ENCODE results near the gene EVPL.

EVPL gene

DNA sequence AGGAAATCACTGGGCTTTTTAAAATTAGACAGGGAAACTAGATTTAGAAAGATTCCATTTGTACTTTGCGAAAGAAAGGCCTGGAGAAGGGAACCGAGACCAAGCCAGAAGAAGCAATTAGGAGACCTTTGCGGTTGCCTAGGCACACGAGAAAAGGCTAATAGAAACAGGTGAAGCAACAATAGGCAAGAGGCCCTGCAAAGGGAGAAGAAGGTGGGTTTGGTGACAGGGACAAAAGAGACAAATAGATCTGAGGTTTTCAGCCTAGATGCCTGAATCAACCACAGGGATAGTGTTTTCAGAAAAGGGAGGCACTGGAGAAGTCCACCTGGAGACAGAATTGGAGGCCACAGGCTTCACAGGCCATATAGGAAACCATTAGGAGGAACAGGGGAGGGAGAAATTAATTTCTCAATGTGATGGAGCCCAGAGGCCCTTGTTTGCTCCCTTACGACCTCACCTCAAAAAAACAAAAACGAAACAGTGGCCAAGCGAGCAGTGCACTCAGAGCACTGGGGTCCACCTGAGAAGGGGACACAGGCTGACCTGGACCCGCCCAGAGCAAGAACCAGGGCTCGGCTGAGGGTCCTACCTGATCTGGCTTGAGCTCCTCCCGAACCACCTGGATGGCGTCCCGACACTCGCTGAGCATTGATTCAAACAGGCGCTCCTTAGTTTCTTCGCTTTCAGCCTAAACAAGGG, 22.9 kb upstream of the EVPL start:
- no peak for TF ChIP-seq TAF1 (IDR thresholded peaks at IDR 0.05; ENCODE audit: borderline replicate concordance, insufficient read depth, low read length)
- TF ChIP-seq POLR2AphosphoS5 (IDR thresholded peaks at IDR 0.05; ENCODE audit: low read depth, low read length), result no peak
- TF ChIP-seq SIN3A (IDR thresholded peaks at IDR 0.05; ENCODE audit: borderline replicate concordance, insufficient read depth, low read length), result no peak
- TF ChIP-seq FOXP2 (optimal IDR thresholded peaks at IDR 0.05; ENCODE audit: borderline replicate concordance, extremely low read depth, extremely low read length, insufficient read depth), result no peak
- TF ChIP-seq, protein P1, sequence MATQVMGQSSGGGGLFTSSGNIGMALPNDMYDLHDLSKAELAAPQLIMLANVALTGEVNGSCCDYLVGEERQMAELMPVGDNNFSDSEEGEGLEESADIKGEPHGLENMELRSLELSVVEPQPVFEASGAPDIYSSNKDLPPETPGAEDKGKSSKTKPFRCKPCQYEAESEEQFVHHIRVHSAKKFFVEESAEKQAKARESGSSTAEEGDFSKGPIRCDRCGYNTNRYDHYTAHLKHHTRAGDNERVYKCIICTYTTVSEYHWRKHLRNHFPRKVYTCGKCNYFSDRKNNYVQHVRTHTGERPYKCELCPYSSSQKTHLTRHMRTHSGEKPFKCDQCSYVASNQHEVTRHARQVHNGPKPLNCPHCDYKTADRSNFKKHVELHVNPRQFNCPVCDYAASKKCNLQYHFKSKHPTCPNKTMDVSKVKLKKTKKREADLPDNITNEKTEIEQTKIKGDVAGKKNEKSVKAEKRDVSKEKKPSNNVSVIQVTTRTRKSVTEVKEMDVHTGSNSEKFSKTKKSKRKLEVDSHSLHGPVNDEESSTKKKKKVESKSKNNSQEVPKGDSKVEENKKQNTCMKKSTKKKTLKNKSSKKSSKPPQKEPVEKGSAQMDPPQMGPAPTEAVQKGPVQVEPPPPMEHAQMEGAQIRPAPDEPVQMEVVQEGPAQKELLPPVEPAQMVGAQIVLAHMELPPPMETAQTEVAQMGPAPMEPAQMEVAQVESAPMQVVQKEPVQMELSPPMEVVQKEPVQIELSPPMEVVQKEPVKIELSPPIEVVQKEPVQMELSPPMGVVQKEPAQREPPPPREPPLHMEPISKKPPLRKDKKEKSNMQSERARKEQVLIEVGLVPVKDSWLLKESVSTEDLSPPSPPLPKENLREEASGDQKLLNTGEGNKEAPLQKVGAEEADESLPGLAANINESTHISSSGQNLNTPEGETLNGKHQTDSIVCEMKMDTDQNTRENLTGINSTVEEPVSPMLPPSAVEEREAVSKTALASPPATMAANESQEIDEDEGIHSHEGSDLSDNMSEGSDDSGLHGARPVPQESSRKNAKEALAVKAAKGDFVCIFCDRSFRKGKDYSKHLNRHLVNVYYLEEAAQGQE (IDR thresholded peaks at IDR 0.05; ENCODE audit: insufficient read depth in 1 of 2, low read depth in 2 of 2, low read length in 2 of 2), result no peak

DNA sequence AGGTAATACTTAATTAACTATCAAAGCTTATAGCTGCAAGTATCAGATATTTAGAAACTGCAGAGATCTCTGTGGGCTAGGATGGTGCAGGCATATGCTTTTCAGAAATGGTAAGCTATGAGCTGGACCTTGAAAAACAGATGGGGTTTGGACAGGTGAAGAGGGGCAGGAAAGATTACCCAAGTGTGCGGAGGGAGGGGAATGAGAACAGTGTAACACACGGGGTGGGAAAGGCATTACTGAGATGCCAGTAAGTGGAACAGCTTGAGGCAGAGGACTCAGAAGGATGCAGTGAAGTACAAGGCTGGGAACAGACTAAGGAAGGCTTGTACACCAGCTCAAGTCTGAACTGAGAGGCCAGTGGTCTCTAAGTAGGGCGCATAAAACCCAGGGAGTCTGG, 22.1 kb upstream of the EVPL start:
- TF ChIP-seq FOXP2 (optimal IDR thresholded peaks at IDR 0.05; ENCODE audit: borderline replicate concordance, extremely low read depth, extremely low read length, insufficient read depth), result no peak
- TF ChIP-seq TAF1 (IDR thresholded peaks at IDR 0.05; ENCODE audit: borderline replicate concordance, insufficient read depth, low read length), result no peak
- TF ChIP-seq POLR2AphosphoS5 (IDR thresholded peaks at IDR 0.05; ENCODE audit: low read depth, low read length), result no peak
- TF ChIP-seq, protein P1 (IDR thresholded peaks at IDR 0.05; ENCODE audit: insufficient read depth in 1 of 2, low read depth in 2 of 2, low read length in 2 of 2), result no peak
- TF ChIP-seq SIN3A (IDR thresholded peaks at IDR 0.05; ENCODE audit: borderline replicate concordance, insufficient read depth, low read length), result no peak

DNA sequence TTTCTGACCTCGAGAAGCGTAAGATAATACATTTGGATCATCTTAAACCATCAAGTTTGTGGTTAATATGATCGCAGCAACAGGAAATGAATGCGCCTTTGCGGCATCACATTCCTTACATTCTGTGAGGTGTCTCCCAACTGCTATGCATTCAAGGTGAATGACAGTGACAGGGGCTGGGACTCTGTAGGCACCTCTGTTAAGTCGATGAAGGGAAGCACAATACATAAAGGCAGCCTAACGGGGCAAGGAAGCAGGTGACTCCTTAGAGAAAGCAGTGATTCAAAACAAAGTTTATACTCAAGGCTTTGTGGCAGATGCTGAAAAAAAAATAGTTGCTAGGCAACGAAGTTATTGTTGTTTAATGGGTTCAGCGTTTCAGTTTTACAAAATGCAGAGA, 21.6 kb upstream of the EVPL start:
- no peak for TF ChIP-seq SIN3A (IDR thresholded peaks at IDR 0.05; ENCODE audit: borderline replicate concordance, insufficient read depth, low read length)
- no peak for TF ChIP-seq POLR2AphosphoS5 (IDR thresholded peaks at IDR 0.05; ENCODE audit: low read depth, low read length)
- TF ChIP-seq, protein P1 (IDR thresholded peaks at IDR 0.05; ENCODE audit: insufficient read depth in 1 of 2, low read depth in 2 of 2, low read length in 2 of 2), result no peak
- TF ChIP-seq FOXP2 (optimal IDR thresholded peaks at IDR 0.05; ENCODE audit: borderline replicate concordance, extremely low read depth, extremely low read length, insufficient read depth), result no peak
- no peak for TF ChIP-seq TAF1 (IDR thresholded peaks at IDR 0.05; ENCODE audit: borderline replicate concordance, insufficient read depth, low read length)

DNA sequence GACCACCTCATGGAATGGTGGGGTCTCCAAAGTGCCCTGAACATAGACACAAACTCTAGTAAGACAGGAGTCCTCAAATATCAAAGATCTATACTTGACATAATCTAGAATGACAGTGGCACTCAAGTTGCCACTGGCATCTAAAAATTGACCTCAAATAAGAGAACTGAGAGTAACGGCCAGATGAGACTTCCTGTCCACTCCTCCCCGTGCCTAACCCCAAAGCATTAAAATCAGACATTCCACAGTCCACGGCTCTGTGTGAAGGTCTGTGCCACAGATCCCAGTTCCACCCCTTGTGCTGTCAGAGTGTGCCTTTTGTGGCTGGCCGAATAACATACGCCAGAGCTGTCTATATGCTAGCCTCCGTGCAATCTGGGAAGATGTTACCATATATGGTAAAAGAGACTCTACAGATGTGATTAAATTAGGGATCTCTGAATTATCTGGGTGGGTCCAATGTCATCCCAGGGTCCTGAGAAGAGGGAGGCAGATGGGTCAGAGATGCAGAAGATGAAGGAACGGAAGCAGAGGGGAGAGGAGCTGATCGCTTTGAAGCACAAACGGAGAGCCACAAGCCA, 21.0 kb upstream of the EVPL start:
- no peak for TF ChIP-seq POLR2AphosphoS5 (IDR thresholded peaks at IDR 0.05; ENCODE audit: low read depth, low read length)
- TF ChIP-seq TAF1 (IDR thresholded peaks at IDR 0.05; ENCODE audit: borderline replicate concordance, insufficient read depth, low read length), result no peak
- TF ChIP-seq SIN3A (IDR thresholded peaks at IDR 0.05; ENCODE audit: borderline replicate concordance, insufficient read depth, low read length), result no peak
- no peak for TF ChIP-seq FOXP2 (optimal IDR thresholded peaks at IDR 0.05; ENCODE audit: borderline replicate concordance, extremely low read depth, extremely low read length, insufficient read depth)
- TF ChIP-seq, protein P1 (IDR thresholded peaks at IDR 0.05; ENCODE audit: insufficient read depth in 1 of 2, low read depth in 2 of 2, low read length in 2 of 2), result no peak
